ENCODE data around the gene NVL.
A peak's percentile ranks its signal among the peaks of the same experiment; 100 is the strongest.
"Not testable (repeated sequence)": the region's sequence is repeated elsewhere in the genome, so short reads cannot be mapped to it uniquely, and the experiment has no call there.

The NVL gene

DNA sequence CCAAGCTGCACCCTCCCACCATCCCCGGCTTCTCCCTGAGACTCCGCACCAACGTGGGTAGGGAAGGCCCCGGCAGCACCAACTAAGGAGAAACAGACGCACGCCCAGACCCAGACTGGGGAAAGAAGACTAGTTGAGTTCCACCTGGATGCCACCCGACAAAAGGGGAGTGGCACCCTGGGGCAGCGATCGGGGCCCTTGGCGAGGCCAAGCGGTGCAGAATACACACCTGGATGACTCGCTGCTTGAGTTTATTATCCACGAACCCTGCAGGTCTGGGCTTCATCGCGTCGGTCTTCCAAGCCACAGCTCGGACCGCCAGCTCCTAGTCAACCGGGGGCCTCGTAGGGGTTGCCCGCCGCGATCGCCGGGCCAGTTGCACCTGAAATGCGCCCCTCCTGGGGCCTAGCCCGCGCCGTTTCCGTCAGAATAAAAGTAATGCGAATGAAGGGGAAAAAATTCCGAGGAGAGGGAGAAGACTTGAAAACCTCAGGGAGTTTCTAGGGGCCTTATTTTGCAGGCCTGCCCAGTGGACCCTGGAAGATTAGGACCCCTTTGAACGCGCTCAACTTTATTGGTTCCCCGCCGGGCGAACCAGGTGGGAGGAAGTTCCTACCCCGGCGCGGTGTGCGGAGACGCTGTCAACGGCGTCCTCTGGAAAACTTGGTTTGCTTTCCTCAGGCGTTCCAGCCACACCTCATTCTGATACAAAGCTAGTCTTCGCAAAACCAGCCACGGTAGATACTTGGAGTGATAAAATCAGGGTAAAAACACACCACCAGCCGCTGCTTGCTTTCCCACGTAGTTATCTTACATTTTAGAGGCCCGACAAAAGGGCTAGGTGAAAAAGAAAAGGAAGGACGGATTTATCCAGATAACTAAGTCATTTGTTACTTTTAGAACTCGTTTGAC, at the start of gene NVL:
Gene NVL, minus strand, starts transcription at position 331 of the 912 bp plus-strand sequence. Its CDS starts 45 bp downstream, at position 286.
- DNase-seq, result peak; percentile 41 to 96 (median 80)

DNA sequence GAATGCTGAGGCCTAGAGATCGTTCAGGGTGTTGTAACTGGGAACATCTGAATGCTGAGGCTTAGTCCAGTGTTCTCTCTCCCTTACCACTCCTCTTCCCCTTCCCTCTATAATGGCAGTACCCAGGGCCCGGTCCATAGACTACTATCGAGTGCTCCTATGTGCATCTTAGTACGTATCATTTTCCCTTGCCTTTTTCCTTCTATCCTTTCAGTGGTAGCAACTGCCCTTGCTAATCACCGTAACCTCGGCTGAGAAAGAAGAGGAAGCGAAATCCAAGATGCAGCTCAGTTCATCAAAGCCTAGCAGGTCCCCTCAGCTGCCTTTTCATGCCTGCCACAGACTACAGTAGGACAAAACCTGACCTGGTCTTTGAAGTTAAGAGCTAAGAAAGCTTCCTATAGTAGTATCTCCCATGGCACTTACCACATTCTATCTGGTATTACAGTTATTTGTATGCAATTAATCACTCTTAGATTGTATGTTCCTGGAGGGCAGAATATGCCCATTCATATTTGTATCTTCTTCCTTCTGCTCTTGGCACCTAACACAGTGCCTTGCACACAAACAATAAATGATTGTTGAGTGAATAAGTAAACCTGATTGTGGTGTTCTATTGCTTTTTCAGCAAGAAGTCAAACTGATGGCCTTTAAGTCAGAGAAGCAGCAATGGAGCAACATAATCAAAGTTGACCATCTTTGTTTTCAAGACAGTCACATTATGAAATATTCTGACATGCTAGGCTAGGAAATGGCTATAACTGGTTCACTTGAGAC, 49.1 kb upstream of the NVL start:
- no peak for DNase-seq

DNA sequence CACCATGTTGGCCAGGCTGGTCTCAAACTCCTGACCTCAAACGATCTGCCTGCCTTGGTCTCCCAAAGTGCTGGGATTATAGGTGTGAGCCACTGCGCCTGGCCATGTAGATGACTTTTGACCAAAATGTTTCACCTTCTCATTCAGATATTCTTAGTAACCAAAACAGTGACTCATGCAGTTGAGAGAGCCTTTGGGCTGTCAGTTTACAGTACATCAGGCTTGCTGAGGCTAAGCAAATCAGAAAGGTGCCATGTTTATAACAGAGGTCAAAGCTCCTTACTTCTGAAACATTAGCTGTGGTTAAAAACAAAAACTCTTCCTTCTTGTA, 47.7 kb upstream of the NVL start:
- DNase-seq, result no peak

DNA sequence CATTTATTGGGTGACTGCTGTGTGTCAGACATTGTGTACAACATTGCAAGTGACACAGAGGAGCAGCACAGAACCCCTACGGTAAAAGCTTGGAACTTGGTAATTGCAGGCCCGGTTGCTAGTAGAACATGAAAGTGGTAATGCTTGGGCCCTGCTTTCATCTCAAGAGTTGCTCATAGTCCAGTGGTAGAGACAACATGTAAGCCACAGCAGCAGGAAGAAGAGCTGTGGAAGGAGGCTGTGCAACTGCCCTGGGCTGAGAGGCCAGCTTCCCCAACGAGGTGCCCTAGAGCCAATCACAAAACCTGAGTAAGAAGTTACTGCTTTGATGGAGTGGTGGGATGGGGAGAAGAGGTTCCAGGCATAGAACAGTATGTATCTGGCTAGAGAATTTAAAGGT, 45.1 kb upstream of the NVL start:
- no peak for DNase-seq

DNA sequence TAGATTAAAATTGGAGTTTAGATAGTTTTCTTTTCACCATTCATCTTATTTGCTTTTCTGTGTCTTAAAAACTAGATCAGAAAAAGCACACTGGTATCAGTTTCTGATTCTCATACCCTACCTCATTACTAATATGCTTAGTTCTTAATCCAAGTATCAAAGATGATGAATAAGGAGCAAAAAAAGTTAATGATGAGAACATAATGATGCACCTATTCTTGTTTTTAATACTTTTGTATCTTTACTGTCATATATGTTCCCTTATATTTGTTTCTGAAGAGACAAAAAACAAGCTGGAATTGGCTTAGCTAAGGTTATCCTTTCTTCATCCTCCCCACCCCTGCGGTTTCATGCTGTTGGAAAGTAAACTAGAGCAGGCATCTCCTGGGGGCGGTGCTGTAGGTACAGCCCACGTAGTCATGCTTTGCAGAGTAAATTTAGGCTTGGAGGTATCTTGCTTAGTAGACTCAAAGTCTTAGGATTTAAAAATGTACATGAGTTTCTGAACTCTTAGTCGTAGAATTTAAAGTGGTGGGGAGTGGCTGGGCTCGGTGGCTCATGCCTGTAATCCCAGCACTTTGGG, 43.1 kb upstream of the NVL start:
- DNase-seq, result no peak

DNA sequence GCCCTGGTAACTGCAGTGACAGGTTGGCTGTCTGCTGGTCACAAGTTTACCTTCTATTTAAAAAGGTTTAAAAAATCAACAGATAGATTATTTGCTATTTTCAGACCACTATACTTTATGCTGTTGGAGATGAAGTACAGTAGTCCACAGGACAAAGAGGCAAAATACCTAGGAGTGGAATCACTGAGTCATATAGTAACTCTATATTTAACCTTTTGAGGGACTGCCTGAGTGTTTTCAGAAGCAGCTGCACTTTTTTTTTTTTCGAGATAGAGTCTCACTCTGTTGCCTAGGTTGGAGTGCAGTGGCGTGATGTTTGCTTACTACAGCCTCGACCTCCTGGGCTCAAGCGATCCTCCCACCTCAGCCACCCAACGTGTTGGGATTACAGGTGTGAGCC, 38.4 kb upstream of the NVL start:
- no peak for DNase-seq

DNA sequence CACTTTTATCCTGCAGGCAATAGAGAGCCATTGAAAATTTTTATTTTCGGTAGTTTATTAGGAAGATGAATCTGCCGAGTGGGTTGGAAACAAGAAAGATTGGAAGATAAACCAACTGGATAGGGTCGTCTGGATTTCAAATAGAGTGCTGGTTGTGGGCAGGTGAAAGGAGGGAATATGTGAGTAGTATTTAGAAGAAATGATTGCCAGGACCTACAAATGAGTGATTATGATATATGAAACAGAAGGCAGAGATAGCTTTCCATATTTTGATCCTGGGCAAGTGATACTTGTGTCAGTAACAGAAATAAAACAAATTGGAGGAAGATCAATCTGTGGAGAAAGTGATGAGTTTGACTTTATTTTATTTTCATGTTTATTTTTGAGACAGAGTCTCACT, 29.2 kb upstream of the NVL start:
- DNase-seq, result no peak

DNA sequence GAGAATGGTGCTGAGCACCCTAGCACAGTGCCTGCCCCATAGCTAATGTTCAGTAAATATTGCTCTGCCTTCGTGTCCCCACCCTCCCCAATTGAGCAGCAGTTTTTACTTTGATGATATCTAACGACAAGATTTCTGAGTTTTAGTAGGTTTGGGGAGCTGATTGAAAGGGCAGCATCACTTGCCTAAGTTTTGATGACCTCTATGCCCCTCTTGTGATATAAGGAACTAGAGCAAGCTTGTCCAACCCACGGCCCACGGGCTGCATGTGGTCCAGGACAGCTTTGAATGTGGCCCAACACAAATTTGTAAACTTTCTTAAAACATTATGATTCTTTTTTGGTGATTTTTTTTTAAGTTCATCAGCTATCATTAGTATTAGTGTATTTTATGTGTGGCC, 28.3 kb upstream of the NVL start:
- no peak for DNase-seq

DNA sequence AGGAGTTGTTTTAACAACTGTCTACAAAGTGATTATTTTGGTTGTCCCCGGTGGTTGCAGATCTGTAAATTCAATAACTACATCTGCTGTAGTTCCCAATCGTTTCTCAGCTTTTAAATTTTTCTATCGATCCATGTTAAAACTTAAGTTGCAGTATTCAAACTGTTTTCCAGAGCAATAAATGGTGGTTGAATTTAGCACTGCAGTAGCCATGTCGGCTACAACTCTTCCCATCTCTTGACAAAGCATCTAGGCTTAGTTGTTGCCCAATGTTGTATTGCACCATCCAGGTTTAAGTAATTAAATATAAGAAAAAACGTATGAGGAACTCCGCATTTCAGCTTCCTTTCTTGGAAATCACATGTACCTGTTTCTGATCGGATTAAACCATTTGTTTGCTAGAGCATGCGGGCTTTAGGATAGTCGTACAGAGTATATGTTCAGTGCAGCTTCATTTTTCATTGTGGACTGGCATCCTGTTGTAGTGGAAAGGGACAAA, 27.7 kb upstream of the NVL start:
- no peak for DNase-seq

DNA sequence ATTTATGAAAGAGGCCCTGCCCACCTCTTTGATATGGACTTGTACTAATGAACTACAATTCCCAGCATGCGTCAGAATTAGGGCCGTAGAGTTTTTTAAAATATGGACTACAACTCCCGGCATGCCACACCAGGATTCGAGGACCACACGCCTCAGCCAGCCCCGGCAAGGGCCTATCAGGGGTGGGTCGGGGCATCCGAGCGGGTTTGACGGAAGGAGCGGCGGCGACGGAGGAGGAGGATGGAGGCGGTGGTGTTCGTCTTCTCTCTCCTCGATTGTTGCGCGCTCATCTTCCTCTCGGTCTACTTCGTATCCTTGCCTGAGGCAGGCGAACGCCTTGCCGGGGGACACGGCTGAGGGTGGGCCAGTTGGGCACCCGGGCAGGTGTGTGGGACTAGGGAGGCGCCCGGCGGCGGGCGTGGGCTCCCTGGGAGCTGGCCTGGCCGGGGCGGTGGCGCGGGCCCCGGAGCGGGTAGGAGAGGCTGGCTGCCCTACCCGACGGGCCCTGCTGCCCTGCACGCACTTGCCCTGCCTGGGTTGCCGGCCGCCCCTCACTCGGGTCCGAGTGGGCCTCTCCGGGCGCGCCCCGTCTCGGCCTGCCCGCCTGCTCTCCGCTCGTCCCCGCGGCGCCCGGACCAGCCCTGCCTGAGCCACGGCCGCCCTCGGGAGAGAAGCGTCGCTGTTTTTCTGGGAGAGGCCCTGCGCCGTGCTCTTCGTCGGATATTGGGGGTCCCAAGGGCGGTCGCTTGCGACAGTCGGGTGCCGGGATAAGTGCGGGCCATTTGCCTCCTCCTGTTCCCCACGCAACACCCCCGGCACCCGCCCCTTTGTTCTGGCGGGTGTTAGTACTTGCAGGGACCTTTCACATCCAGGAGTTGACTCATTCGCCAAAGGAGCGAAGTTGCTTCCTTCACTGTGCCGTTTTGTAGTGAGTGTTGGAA, 27.0 kb upstream of the NVL start, which contains the start of gene CNIH4:
Gene CNIH4, plus strand, starts transcription at position 195 of the 941 bp plus-strand sequence. Its CDS starts 46 bp downstream, at position 241.
- DNase-seq, result peak; percentile 30 to 96 (median 86)

DNA sequence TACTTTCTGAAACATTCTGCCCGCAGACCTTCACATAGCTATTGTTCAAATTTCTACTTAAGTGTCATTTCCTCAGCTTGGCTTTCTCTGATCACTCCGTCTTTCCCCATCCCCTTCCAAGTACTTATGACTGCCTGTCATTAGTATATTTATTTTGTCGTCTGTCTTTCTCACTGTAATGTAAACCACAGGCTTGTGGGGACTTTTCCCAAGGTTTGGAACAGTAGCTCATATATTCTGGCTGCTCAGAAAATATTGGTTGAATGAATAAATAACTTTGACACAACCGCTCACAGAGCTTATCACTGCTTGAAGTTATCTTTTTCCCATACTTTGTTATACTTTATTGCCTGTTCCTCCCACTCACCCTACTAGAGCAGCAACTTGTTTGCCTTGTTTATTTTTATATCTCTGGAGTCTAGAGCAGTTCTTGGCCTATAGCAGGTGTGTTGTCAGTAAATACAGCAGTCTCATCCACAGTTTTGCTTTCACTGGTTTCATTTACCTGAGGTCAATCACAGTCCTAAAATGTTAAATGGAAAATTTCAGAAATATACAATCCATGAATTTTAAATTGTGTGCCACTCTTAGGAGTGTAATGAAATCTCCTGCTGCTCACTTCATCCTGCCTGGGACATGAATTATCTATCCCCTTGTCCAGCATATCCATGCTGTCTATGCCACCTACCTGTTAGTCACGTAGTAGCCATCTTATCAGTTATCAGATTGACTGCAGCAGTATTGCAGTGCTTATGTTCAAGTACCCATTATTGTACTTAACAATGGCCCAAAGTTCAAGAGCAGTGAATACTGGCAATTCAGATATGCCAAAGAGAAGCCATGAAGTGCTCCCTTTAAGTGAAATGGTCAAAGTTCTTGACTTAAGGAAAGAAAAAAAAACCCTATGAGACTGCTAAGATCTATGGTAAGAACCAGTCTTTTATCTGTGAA, 24.3 kb upstream of the NVL start:
- no peak for DNase-seq

DNA sequence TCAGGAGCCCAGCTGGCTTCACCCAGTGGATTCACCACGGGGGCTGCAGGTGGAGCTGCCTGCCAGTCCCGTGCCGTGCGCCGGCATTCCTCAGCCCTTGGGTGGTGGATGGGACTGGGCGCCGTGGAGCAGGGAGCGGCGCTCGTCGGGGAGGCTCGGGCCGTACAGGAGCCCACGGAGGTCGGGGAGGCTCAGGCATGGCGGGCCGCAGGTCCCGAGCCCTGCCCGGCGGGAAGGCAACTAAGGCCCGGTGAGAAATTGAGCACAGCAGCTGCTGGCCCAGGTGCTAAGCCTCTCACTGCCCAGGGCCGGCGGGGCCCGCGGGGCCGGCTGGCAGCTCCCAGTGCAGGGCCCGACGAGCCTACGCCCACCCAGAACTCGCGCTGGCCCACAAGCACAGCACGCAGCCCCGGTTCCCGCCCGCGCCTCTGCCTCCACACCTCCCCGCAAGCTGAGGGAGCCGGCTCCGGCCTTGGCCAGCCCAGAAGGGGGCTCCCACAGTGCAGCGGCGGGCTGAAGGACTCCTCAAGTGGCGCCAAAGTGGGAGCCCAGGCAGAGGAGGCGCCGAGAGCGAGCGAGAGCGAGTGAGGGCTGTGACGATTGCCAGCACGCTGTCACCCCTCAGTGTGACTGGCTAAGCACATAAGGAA, 22.6 kb upstream of the NVL start:
- DNase-seq, result not testable (repeated sequence)

DNA sequence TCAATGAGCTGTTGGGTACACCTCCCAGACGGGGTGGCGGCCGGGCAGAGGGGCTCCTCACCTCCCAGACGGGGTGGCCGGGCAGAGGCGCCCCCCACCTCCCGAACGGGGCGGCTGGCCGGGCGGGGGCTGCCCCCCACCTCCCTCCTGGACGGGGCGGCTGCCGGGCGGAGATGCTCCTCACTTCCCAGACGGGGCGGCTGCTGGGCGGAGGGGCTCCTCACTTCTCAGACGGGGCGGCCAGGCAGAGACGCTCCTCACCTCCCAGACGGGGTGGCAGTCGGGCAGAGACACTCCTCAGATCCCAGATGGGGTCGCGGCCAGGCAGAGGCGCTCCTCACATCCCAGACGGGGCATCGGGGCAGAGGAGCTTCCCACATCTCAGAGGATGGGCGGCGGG, 19.7 kb upstream of the NVL start:
- not testable (repeated sequence) for DNase-seq

DNA sequence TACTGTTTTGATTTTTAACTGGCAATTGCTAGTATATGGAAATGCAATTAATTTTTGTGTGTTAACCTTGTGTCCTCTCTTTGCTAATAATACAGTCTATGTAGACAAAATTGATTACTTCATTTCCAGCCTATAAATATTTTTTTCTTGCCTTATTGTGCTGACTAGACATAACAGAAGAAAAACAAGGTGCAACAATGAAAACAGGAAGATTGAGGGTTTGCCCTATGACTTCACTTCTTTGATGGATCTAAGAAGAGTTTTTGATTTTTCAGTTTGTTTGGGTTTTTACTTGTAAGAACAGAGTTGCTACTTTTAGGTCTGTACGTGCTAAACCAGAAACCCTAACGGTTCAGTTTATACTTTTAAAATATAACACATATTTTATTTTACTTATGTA, 18.2 kb upstream of the NVL start:
- no peak for DNase-seq

DNA sequence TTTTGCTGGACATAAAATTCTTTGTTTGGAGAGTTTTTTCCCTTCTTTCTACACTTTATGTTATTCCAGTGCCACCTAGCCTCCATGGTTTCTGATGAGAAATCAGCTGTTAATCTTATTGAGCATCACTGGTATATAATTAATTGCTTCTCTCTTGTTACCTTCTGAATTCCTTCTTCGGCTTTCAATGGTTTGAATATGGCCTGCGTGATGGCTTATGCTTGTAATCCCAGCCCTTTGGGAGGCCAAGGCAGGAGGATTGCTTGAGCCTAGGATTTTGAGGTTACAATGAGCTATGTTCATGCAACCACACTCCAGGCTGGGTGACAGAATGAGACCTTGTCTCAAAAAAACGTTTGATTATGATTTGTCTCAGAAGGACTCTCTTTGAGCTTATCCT, 13.7 kb upstream of the NVL start:
- DNase-seq, result no peak

DNA sequence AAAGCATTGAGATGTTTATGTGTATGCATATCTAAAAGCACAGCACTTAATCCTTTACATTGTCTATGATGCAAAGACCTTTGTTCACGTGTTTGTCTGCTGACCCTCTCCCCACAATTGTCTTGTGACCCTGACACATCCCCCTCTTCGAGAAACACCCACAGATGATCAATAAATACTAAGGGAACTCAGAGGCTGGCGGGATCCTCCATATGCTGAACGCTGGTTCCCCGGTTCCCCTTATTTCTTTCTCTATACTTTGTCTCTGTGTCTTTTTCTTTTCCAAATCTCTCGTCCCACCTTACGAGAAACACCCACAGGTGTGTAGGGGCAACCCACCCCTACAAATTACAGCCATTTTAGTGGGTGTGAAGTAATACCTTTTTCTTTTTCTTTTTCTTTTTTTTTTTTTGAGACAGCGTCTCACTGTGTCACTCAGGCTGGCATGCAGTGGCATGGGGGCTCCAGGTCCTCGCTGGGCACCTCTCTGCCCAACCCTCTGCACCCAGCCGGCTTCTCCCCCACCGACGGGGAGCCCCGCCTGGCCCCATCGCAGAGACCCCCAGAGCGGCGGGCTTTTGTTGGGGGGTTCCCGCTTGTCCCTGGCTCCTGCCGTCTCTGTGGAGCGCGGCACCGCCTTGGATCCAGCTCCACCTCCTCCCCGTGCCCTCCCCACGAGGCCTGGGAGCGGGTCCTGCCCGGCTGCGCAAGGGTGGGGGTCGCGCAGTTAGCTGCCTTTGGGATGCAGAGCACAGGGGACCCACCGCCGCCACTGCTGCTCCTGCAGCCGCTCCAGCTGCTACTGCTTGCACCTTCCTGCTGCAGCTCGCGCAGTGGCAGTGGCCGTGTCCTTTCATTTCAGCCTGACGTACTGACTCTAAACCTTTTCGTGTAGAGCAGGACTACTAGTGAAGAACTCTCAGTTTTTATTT, 10.7 kb upstream of the NVL start:
- DNase-seq, result not testable (repeated sequence)

DNA sequence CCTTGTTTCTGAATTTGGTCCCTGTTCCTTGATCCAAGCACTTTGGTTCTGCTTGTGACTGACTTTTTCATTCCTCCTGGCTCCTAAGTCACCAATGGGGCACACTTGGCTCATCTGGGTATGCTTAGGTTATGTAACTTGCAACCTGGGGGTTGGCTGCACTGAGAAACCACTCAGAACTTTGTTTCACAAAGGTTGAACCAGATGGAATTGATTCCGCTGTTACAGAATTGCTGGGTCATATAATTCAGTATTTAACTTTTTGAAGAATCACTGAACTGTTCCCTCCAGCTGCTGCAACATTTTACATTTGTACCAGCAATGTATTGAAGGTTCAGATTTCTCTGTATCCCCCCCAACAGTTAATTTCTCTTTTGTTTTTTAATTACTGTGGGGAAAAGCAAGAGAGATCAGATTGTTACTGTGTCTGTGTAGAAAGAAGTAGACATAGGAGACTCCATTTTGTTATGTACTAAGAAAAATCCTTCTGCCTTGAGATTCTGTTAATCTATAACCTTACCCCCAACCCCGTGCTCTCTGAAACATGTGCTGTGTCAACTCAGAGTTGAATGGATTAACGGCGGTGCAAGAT, 9.6 kb upstream of the NVL start:
- no peak for DNase-seq

Measured in anterior cingulate cortex (tissue), 58 donors.